C4-2B (cell line): ENCODE data around the gene CBARP.

Experiments
- H3K27ac ChIP-seq: fragments of 450-650 bp; 2 replicates; pipeline ENCODE4 v1.5.1; 2017
- ZFX ChIP-seq: fragments of 450-650 bp; IDR thresholded peaks from 2 replicates; pipeline ENCODE4 v1.6.1; 2017
- TF ChIP-seq, protein P1 (sequence below): fragments of 450-650 bp; conservative IDR thresholded peaks from 2 replicates; pipeline ENCODE4 v1.5.1; 2017; ENCODE audit warnings: mild to moderate bottlenecking

CBARP gene

DNA sequence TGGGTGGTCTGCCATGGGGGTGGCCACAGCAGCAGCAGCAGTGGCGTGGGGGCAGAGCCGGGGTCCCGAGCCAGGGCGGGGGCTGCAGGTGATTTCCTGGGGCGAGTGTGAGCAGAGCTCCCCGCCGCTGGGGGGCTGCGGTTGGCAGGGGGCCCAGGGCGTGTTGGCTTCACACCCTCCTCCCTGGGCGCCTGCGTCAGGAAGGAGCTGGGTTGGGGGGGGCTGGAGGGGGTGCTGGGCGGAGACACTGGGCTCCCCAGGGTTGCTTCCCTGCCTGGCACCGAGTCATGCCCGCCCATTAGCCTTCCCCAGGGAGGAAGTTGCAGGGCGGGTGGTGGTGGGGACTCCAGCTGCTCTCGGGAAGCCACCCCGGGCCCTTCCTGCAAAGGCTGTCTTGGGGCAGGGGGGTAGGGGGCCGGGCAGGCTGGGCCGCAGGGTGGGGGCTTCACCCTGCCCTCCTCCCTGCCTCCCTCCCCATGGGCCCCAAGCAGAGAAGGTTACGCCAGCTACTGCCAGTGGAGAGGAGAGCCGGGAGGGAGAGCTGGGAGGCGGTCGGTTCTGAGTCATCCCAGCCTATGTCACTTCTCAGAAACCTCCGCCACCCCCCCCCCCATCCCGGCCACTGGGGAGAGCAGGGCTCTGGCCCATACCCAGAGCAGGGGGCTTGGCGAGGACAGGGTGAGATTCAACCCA is 15.2 kb upstream of the CBARP start:
- peak overlapping the region; percentile 96 for H3K27ac ChIP-seq
- TF ChIP-seq ZFX, result no peak
- TF ChIP-seq, protein P1, sequence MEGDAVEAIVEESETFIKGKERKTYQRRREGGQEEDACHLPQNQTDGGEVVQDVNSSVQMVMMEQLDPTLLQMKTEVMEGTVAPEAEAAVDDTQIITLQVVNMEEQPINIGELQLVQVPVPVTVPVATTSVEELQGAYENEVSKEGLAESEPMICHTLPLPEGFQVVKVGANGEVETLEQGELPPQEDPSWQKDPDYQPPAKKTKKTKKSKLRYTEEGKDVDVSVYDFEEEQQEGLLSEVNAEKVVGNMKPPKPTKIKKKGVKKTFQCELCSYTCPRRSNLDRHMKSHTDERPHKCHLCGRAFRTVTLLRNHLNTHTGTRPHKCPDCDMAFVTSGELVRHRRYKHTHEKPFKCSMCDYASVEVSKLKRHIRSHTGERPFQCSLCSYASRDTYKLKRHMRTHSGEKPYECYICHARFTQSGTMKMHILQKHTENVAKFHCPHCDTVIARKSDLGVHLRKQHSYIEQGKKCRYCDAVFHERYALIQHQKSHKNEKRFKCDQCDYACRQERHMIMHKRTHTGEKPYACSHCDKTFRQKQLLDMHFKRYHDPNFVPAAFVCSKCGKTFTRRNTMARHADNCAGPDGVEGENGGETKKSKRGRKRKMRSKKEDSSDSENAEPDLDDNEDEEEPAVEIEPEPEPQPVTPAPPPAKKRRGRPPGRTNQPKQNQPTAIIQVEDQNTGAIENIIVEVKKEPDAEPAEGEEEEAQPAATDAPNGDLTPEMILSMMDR, result no peak

DNA sequence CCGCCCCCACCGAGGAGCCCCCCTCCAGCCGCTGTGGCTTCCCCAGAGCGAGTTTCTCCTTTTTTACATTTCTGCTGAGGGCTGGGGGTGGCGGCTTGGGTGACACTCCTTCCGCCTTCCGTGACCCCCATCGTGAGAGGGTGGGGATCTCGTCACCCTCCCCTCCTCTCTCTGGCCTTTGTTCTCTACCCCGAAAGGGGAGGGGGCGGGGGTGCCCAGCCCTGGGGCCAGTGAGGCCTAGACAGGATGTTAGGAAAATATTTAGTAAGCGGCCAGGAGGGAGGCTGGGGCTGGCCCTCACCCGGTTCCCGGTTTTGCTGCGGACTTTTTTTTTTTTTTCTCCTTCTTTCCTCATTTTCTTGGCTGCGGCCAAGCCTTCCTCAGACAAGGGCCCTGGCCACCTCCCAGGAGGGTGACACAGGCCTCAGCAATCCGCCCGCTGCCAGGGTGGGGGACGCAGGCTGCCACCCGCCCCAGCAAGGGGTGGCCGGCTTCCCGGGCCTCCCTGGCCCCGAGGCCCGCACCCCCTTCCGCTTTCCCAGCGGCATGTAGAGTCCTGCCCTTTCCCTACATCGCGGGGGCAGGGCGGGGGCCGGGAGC is 14.5 kb upstream of the CBARP start:
- peak overlapping the region; percentile 96 for H3K27ac ChIP-seq
- no peak for TF ChIP-seq ZFX
- TF ChIP-seq, protein P1, result no peak

DNA sequence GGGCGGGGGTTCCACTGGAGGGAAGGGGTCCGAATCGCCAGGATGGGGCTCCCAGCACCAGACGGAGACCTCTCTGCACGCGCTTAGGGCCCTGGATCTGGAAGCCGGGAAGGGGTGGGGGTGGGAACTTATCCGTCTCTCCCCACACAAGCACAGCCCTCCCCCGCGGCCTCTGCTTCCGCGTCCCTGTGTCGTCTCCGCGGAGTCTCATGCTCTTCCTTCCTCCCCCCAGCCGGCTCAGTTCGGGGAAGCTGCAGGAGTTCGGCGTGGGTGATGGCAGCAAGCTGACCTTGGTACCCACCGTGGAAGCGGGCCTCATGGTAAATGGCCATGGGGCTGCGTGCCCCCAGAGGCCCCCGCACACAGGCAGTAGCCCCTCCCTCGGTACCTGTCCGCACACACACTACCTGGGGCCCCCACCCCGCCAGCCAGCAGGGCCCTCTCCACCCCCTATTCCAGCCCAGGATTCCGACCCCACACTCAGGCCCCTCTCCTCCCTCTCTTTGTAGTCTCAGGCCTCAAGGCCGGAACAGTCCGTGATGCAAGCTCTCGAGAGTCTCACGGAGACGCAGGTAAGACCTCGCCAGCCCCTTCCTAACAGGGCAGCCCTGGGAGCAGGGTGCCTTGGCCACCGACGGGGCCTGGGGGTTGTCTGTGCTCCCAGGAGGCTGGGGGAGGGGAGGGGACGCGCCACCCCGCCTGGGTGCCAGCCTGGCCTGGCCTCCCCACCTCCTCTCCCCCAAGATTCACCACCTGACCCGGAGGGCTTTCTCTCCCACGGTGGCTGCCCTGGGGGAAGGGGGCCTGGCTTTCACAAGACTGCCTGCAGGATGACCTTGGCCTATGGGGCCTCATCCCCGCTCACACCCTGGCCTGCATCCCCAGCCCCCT is 13.8 kb upstream of the CBARP start:
- TF ChIP-seq, protein P1, result no peak
- TF ChIP-seq ZFX, result peak; percentile 46
- peak overlapping the region; percentile 96 for H3K27ac ChIP-seq

DNA sequence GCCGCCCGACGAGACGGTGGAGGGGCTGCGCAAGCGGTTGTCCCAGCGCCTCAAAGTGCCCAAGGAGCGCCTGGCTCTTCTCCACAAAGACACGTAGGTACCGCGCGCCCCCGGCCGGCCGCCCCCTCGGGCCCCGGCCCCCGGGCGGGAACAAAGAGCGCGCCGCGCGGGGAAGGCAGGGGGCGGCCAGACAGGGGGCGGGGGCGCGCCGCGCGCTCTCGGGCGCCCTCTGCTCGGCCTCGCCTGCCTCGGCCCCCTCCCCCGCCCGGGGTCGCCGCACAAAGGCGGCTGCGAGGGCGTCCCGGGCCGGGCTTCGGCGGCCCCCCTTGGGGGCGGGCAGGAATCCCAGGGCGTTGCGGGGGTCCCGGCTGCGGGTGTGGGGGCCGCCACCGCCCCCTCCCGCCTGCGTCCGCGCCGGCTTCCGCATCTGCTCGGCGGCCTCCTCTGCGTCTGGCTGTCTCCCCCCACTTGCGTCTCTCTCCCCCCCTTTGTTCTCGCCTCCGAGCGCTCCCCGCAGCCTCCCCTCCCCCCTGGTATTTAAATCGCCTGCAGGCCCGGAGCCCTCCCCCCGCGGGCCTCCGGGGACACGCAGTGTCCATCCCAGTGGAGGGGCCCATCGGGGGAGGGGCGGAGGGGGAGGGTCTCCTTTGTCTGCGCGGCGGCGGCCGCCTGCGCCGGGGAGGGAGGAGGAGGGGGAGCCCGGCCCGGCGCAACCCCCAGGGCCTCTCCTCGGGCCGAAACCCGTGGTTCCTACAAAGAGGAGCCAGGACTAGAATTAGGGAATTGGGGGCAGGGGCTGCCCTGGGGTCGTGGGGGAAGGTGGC is 12.8 kb upstream of the CBARP start:
- no peak for TF ChIP-seq ZFX
- TF ChIP-seq, protein P1, result no peak
- peak overlapping the region; percentile 96 for H3K27ac ChIP-seq

DNA sequence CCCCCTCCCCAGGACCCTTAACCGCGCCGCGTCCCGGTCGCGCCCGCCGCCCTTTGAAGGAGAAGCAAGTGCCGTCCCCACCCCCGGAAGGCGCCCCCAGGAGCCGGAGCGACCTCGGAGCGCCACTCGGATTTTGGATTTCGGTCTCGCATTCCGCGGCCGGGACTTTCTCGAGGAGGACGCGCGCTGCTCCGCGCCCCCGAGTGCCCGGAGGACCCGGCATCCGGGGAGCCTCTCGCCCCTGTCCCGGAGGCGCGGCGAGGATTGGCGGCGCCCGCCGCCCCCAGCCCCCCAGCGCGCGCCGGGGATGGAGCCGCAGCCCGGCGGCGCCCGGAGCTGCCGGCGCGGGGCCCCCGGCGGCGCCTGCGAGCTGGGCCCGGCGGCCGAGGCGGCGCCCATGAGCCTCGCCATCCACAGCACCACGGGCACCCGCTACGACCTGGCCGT is 12.2 kb upstream of the CBARP start:
- H3K27ac ChIP-seq, result peak overlapping the region; percentile 96
- no peak for TF ChIP-seq ZFX
- TF ChIP-seq, protein P1, result no peak

DNA sequence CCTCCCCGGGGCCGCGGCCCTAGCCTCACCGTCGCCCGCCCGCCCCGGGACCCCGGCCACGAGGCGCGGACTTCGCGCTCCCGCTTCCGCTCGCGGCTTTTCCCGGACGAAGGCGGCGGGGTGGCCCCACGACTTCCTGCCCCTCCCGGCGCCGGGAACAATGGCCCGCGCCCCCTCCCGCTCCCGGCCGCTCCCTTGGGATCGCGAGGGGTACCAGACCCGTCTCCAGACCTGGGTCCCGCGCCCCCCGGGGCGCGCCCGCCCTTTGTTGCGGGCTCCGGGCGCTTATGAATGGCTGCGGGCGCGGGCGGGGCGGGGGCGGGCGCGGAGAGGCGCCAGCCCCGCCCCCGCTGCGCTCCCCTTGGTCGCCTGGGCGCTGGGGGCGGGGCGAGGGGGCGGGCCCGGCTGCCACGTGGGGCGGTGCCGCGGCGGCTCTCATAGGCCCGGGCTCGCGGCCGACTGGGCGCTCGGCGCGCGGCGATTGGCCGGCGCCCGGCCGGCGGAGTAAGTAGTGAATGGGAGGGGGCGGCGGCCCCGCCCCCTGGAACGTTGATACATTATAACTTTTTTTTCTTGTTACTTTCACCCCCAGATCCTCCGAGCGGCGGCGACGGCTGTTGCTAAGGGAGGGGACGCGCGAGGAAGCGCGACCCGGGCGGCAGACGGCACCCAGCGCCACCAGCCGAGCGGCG is 11.6 kb upstream of the CBARP start:
- peak overlapping the region; percentile 96 for H3K27ac ChIP-seq
- TF ChIP-seq ZFX, result no peak
- TF ChIP-seq, protein P1, result no peak
